HepG2 (cell line): ENCODE results near the gene TEX14. TPM values are rescaled to one million over a fixed set of nuclear protein-coding genes. Genes with fewer than 3 reads are reported as not detected.

Source experiments
- BATF2 ChIP-seq: sonication (generic); formaldehyde crosslinking; IDR thresholded peaks from 2 replicates; pipeline ENCODE4 v1.8.0; 2022; ENCODE audit warnings: mild to moderate bottlenecking, missing genetic modification reagents, moderate library complexity
- DPF2 ChIP-seq: sonication (generic); formaldehyde crosslinking; IDR thresholded peaks from 2 replicates; pipeline ENCODE4 v1.4.0; 2020; ENCODE audit warnings: mild to moderate bottlenecking, low read depth, missing genetic modification reagents, borderline replicate concordance
- EHMT2 ChIP-seq: fragments of 200-600 bp; sonication (generic); IDR thresholded peaks from 2 replicates; pipeline ENCODE4 v1.7.0; 2017; ENCODE audit warnings: antibody characterized with exemption, low read depth, low read length, borderline replicate concordance
- ELF1 ChIP-seq: sonication (generic); formaldehyde crosslinking; IDR thresholded peaks from 2 replicates; pipeline ENCODE4 v1.4.0; 2020; ENCODE audit warnings: missing genetic modification reagents
- HHEX ChIP-seq: IDR thresholded peaks from 2 replicates; pipeline ENCODE4 v1.6.1; 2016; ENCODE audit warnings: control low read depth
- HMG20A ChIP-seq: IDR thresholded peaks from 2 replicates; pipeline ENCODE4 v1.6.1; 2016; ENCODE audit warnings: borderline replicate concordance
- HMGXB4 ChIP-seq, 2 experiments: sonication (generic) in 1 of 2; formaldehyde crosslinking in 1 of 2; IDR thresholded peaks; 2 replicates each; pipeline versions ENCODE4 v1.4.0 to v1.6.1; 2018 to 2020; ENCODE audit warnings: missing genetic modification reagents in 2 of 2, borderline replicate concordance in 1 of 2, low read depth in 1 of 2, mild to moderate bottlenecking in 1 of 2, missing biosample characterization in 1 of 2
- HNRNPK ChIP-seq: fragments of 200-400 bp; formaldehyde crosslinking; IDR thresholded peaks from 2 replicates; pipeline ENCODE4 v1.6.1; 2018; ENCODE audit warnings: low read length, low read depth, moderate library complexity, mild to moderate bottlenecking; ENCODE audit not compliant: poor library complexity, severe bottlenecking
- HOXA9 ChIP-seq: sonication (generic); formaldehyde crosslinking; IDR thresholded peaks from 2 replicates; pipeline ENCODE4 v1.8.1; 2022; ENCODE audit warnings: missing genetic modification reagents, mild to moderate bottlenecking, moderate library complexity, borderline replicate concordance
- KDM3A ChIP-seq: IDR thresholded peaks from 2 replicates; pipeline ENCODE4 v1.6.1; 2018; ENCODE audit warnings: low read depth, missing compliant biosample characterization
- KLF6 ChIP-seq: IDR thresholded peaks from 2 replicates; pipeline ENCODE4 v1.8.0; 2016; ENCODE audit warnings: missing biosample characterization, missing genetic modification reagents
- MEIS1 ChIP-seq: sonication (generic); formaldehyde crosslinking; IDR thresholded peaks from 2 replicates; pipeline ENCODE4 v1.9.0; 2021; ENCODE audit warnings: mild to moderate bottlenecking, missing genetic modification reagents, moderate library complexity, borderline replicate concordance
- NFKBIZ ChIP-seq: IDR thresholded peaks from 2 replicates; pipeline ENCODE4 v1.6.1; 2018; ENCODE audit warnings: missing genetic modification reagents, missing compliant biosample characterization
- PAWR ChIP-seq: sonication (generic); formaldehyde crosslinking; IDR thresholded peaks from 2 replicates; pipeline ENCODE4 v1.4.0; 2020; ENCODE audit warnings: missing genetic modification reagents, mild to moderate bottlenecking, borderline replicate concordance
- PRMT3 ChIP-seq: sonication (generic); formaldehyde crosslinking; IDR thresholded peaks from 2 replicates; pipeline ENCODE4 v1.8.1; 2022; ENCODE audit warnings: low read depth, mild to moderate bottlenecking, moderate library complexity, missing genetic modification reagents, borderline replicate concordance
- REPIN1 ChIP-seq: sonication (generic); formaldehyde crosslinking; IDR thresholded peaks from 2 replicates; pipeline ENCODE4 v1.8.0; 2022; ENCODE audit warnings: missing genetic modification reagents, low read depth, mild to moderate bottlenecking, borderline replicate concordance
- SUZ12 ChIP-seq: fragments of 150-350 bp; IDR thresholded peaks from 2 replicates; pipeline ENCODE4 v1.6.1; 2014; ENCODE audit warnings: low read depth, low read length
- SYNCRIP ChIP-seq: fragments of 200-400 bp; formaldehyde crosslinking; IDR thresholded peaks from 2 replicates; pipeline ENCODE4 v1.6.1; 2018; ENCODE audit warnings: mild to moderate bottlenecking, low read depth, low read length; ENCODE audit not compliant: insufficient read depth
- ZBTB3 ChIP-seq: sonication (generic); formaldehyde crosslinking; IDR thresholded peaks from 2 replicates; pipeline ENCODE4 v1.4.0; 2020; ENCODE audit warnings: low read depth, mild to moderate bottlenecking, moderate library complexity, missing genetic modification reagents, borderline replicate concordance
- ZKSCAN5 ChIP-seq: sonication (generic); formaldehyde crosslinking; IDR thresholded peaks from 2 replicates; pipeline ENCODE4 v1.5.1; 2020; ENCODE audit warnings: mild to moderate bottlenecking, missing genetic modification reagents
- ZMYM4 ChIP-seq: sonication (generic); formaldehyde crosslinking; IDR thresholded peaks from 2 replicates; pipeline ENCODE4 v1.8.1; 2023; ENCODE audit warnings: mild to moderate bottlenecking, missing genetic modification reagents
- ZNF691 ChIP-seq: sonication (generic); formaldehyde crosslinking; IDR thresholded peaks from 2 replicates; pipeline ENCODE4 v1.4.0; 2020; ENCODE audit warnings: missing genetic modification reagents, low read depth, mild to moderate bottlenecking, borderline replicate concordance
- ZSCAN22 ChIP-seq: sonication (generic); formaldehyde crosslinking; IDR thresholded peaks from 2 replicates; pipeline ENCODE4 v1.4.0; 2020; ENCODE audit warnings: mild to moderate bottlenecking, missing genetic modification reagents
- polyA plus RNA-seq, 8 experiments: library from polyadenylated mRNA; depleted of rRNA in 3 of 8; stranded (reverse) in 7 of 8; unstranded in 1 of 8; fragments of >200 nt; fragmentation: Illumina TruSeq in 4 of 8; extraction: Trizol in 4 of 8; gene quantifications; 2 replicates each; pipeline versions ENCODE4 v1.2.1 to v1.2.3, GENCODE V29; 2011 to 2016; ENCODE audit warnings: low read depth in 4 of 8, missing spikeins in 1 of 8, mixed read lengths in 1 of 8; ENCODE audit not compliant: insufficient read depth in 1 of 8
- total RNA-seq, 5 experiments: library from RNA; depleted of rRNA; stranded (reverse); fragments of >200 nt; fragmentation: Illumina TruSeq; extraction: Trizol; gene quantifications; 2 replicates each; pipeline ENCODE4 v1.2.3, GENCODE V29; 2016; ENCODE audit warnings: low read depth in 1 of 5
- TF ChIP-seq, protein P1 (sequence below): sonication (generic); formaldehyde crosslinking; IDR thresholded peaks from 2 replicates; pipeline ENCODE4 v1.4.0; 2020; ENCODE audit warnings: missing genetic modification reagents

Gene TEX14
- total and polyA plus RNA-seq, 2 of the 13 experiments (the other 11 are each of a cell fraction or from before 2014, with no cell fraction given) = 0.04 to 0.07 TPM

- TF ChIP-seq ZNF691 (CRISPR knock-in tag) (0 out of 2 replicates have a peak, but pooled peaks have one; percentile 75), HOXA9 (CRISPR knock-in tag) (no peak; the same call in 1 of the 2 replicates), SYNCRIP (no peak), ZSCAN22 (peak; percentile 67; the same call in 1 of the 2 replicates), BATF2 (CRISPR knock-in tag) (peak; percentile 73; the same call in 1 of the 2 replicates), ELF1 (peak; percentile 92), HMGXB4 (CRISPR knock-in tag; IDR thresholded peaks at IDR 0.05; ENCODE audit: borderline replicate concordance in 1 of 2, low read depth in 1 of 2) (peak; percentile 90 to 94), NFKBIZ (CRISPR knock-in tag) (peak; percentile 86), REPIN1 (peak; percentile 89), SUZ12 (no peak), ZMYM4 (CRISPR knock-in tag) (peak; percentile 85), KLF6 (CRISPR knock-in tag) (peak; percentile 98), HHEX (CRISPR knock-in tag) (no peak), PAWR (CRISPR knock-in tag) (0 out of 2 replicates have a peak, but pooled peaks have one; percentile 82), DPF2 (CRISPR knock-in tag) (no peak), PRMT3 (CRISPR knock-in tag) (no peak), HNRNPK (no peak), ZKSCAN5 (no peak), HMG20A (CRISPR knock-in tag) (no peak), ZBTB3 (CRISPR knock-in tag) (peak; percentile 91), KDM3A (CRISPR knock-in tag) (no peak; the same call in 1 of the 2 replicates), MEIS1 (peak; percentile 73; the same call in 1 of the 2 replicates), EHMT2 (peak; percentile 80; the same call in 1 of the 2 replicates)
- TF ChIP-seq, protein P1, sequence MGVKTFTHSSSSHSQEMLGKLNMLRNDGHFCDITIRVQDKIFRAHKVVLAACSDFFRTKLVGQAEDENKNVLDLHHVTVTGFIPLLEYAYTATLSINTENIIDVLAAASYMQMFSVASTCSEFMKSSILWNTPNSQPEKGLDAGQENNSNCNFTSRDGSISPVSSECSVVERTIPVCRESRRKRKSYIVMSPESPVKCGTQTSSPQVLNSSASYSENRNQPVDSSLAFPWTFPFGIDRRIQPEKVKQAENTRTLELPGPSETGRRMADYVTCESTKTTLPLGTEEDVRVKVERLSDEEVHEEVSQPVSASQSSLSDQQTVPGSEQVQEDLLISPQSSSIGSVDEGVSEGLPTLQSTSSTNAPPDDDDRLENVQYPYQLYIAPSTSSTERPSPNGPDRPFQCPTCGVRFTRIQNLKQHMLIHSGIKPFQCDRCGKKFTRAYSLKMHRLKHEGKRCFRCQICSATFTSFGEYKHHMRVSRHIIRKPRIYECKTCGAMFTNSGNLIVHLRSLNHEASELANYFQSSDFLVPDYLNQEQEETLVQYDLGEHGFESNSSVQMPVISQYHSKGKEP (CRISPR knock-in tag) = peak; percentile 87; the same call in 1 of the 2 replicates
These were observed 602 bp upstream of the TEX14 start, which contains the start of gene RAD51C (continued) for GRCh38 chr17:58692239-58693055.
